HAP-1 (cell line): ENCODE measurements around the gene MAGI2.
"Not testable (repeated sequence)": the region's sequence is repeated elsewhere in the genome, so short reads cannot be mapped to it uniquely, and the experiment has no call there.

ENCODE experiments used
- DNase-seq, 2 experiments: peaks; one replicate each; pipeline ENCODE4 v3.0.0-alpha.2; 2016 to 2020; ENCODE audit warnings: low spot score in 2 of 2
- H3K27me3 ChIP-seq: fragments of 250-450 bp; sonication (Bioruptor Pico); 2 replicates; pipeline ENCODE4 v1.5.1; 2020; ENCODE audit warnings: low read depth, mild to moderate bottlenecking, moderate library complexity
- H3K36me3 ChIP-seq: fragments of 250-450 bp; sonication (Bioruptor Pico); replicated peaks from 2 replicates; pipeline ENCODE4 v1.5.1; 2020; ENCODE audit warnings: mild to moderate bottlenecking
- H3K4me1 ChIP-seq: fragments of 250-450 bp; sonication (Bioruptor Pico); 2 replicates; pipeline ENCODE4 v1.5.1; 2020; ENCODE audit warnings: mild to moderate bottlenecking
- H3K4me3 ChIP-seq: fragments of 250-450 bp; sonication (Bioruptor Pico); 2 replicates; pipeline ENCODE4 v1.5.1; 2020; ENCODE audit warnings: mild to moderate bottlenecking, moderate library complexity
- H3K9me3 ChIP-seq: fragments of 250-450 bp; sonication (Bioruptor Pico); 2 replicates; pipeline ENCODE4 v1.5.1; 2020; ENCODE audit warnings: mild to moderate bottlenecking, moderate library complexity
- in situ Hi-C: fragments of 300-500 bp; cut with MboI; formaldehyde crosslinking; loops from 3 replicates; pipeline ENCODE4 v1.14.3; 2020; ENCODE audit warnings: low sequenced_read_pairs, inconsistent platforms, mixed read lengths

Gene MAGI2

GRCh38 chr7:78542541-78542940 lies 910.9 kb downstream of the MAGI2 start:
- H3K4me3 ChIP-seq: no peak overlapping the region
- H3K4me1 ChIP-seq: no peaks in the 10 kb centered on the region
- no peaks in the 10 kb centered on the region for H3K36me3 ChIP-seq
- H3K27me3 ChIP-seq: no peaks in the 10 kb centered on the region
- in situ Hi-C loops: no loop called here
- DNase-seq: no peak
- H3K9me3 ChIP-seq: no peaks in the 10 kb centered on the region; the same call in 1 of the 2 replicates

- Histone ChIP-seq H3K4me3 (no peak overlapping the region), H3K27me3 (no peaks in the 10 kb centered on the region), H3K36me3 (no peaks in the 10 kb centered on the region), H3K9me3 (no peaks in the 10 kb centered on the region; the same call in 1 of the 2 replicates), H3K4me1 (no peaks in the 10 kb centered on the region)
- in situ Hi-C loops: no loop called here
- DNase-seq: no peak
These were observed 913.6 kb downstream of the MAGI2 start for GRCh38 chr7:78539825-78540224.

DNA sequence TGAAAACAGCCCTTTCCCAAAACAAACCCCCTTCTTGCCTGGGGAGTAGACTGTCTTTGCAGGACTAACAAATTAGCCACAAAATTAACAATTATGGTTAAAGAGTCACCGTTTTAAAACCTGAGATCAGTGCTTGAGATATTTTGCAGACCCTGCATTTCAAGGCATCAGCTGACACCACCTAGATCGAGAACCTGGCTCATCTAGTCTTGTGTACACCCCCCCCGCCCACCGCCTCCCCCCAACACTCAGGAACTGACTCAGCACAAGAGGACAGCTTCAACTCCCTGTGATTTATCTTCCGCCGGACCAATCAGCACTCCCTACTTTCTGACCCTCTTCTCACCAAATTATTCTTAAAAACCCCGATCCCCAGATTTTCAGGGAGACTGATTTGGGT lies 917.8 kb downstream of the MAGI2 start:
- Histone ChIP-seq H3K9me3 (no peaks in the 10 kb centered on the region; the same call in 1 of the 2 replicates), H3K4me3 (no peak overlapping the region), H3K36me3 (no peaks in the 10 kb centered on the region), H3K4me1 (no peaks in the 10 kb centered on the region), H3K27me3 (no peaks in the 10 kb centered on the region)
- DNase-seq: no peak
- in situ Hi-C loops: no loop called here

GRCh38 chr7:78530351-78530750 lies 923.1 kb downstream of the MAGI2 start:
- no peak for DNase-seq
- Histone ChIP-seq H3K36me3 (no peaks in the 10 kb centered on the region), H3K9me3 (no peaks in the 10 kb centered on the region), H3K4me3 (no peak overlapping the region), H3K27me3 (no peaks in the 10 kb centered on the region), H3K4me1 (no peaks in the 10 kb centered on the region)
- in situ Hi-C loops: no loop called here

GRCh38 chr7:78529392-78529791 lies 924.1 kb downstream of the MAGI2 start:
- Histone ChIP-seq H3K4me1 (no peaks in the 10 kb centered on the region), H3K9me3 (no peaks in the 10 kb centered on the region), H3K4me3 (no peak overlapping the region), H3K36me3 (no peaks in the 10 kb centered on the region), H3K27me3 (no peaks in the 10 kb centered on the region)
- DNase-seq: no peak
- in situ Hi-C loops: no loop called here

DNA sequence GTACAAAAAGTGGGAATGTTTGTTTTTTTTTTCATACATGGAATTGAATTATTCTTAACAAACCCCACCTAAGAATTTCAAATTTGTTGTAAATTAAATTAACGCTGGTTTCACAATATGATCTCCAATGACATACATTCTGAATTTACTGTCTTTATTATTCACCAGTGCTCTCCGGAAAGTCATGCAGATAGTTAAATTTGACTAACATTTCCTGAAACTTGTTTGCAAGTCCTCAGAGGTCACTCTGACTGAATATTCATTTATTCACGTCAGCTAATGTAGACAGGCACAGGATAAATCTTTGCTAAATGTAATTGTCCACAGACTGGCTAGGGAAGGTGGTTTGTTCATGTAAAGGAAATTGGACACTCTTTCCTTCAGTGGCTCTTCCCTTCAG lies 924.5 kb downstream of the MAGI2 start:
- no peaks in the 10 kb centered on the region for H3K9me3 ChIP-seq
- no peak for DNase-seq

DNA sequence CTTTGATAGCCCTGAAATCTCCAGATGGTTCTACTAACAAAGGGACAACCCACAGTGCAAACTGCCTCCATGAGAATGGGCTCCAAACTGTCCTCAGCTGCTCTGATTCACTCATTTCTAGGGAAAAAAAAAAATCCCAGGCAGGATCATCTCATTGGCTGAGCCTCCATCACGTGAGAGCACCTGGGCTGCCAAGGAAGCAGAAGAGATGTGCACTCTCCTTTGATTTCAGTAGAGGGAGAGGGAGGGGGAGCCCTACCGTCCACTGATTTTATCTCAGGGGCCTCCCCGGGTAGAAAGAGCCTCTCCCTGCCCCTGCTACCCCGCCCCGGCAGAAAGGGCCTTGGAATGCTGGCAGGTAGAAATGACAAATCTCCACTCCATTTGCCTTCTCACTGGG lies 929.5 kb downstream of the MAGI2 start:
- Histone ChIP-seq H3K27me3 (no peaks in the 10 kb centered on the region), H3K36me3 (no peaks in the 10 kb centered on the region), H3K4me1 (no peaks in the 10 kb centered on the region), H3K9me3 (no peaks in the 10 kb centered on the region), H3K4me3 (no peak overlapping the region)
- no peak for DNase-seq
- in situ Hi-C loops: no loop called here

More for the DNA sequence above, 924.5 kb downstream of the MAGI2 start:
- Histone ChIP-seq H3K36me3 (no peaks in the 10 kb centered on the region), H3K4me3 (no peak overlapping the region), H3K27me3 (no peaks in the 10 kb centered on the region), H3K4me1 (no peaks in the 10 kb centered on the region)
- in situ Hi-C loops: no loop called here

DNA sequence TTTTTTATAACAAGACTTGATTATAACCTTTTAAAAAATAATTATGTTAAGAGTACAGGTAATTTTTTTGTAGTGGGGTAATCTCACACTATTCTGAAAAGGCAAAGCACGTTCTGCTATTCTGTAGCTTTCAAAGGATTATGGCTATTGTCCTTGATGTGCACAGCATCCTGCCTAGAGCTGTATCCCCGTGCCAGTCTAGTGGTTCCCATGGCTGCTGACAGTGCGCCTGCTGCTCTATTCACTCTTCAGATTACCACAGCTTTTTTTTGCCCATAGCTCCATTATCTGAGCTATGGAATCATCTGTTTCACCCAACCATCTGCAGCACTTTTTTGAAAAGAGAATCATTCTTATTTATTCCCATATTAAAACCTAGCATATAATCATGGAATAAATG lies 931.5 kb downstream of the MAGI2 start:
- Histone ChIP-seq H3K36me3 (no peaks in the 10 kb centered on the region), H3K27me3 (no peaks in the 10 kb centered on the region), H3K4me3 (no peak overlapping the region), H3K4me1 (no peaks in the 10 kb centered on the region), H3K9me3 (no peaks in the 10 kb centered on the region)
- in situ Hi-C loops: no loop called here
- DNase-seq: no peak

- in situ Hi-C loops: no loop called here
- DNase-seq: no peak
- no peaks in the 10 kb centered on the region for H3K36me3 ChIP-seq
- no peaks in the 10 kb centered on the region for H3K27me3 ChIP-seq
- H3K4me3 ChIP-seq: no peak overlapping the region
- H3K4me1 ChIP-seq: no peaks in the 10 kb centered on the region
- H3K9me3 ChIP-seq: no peaks in the 10 kb centered on the region
These were observed 937.0 kb downstream of the MAGI2 start for GRCh38 chr7:78516450-78516849.

- no peak overlapping the region for H3K4me3 ChIP-seq
- no peak for DNase-seq
- no peaks in the 10 kb centered on the region for H3K27me3 ChIP-seq
- no peaks in the 10 kb centered on the region for H3K4me1 ChIP-seq
- no peaks in the 10 kb centered on the region for H3K36me3 ChIP-seq
- in situ Hi-C loops: no loop called here
- no peaks in the 10 kb centered on the region for H3K9me3 ChIP-seq
These were observed 938.8 kb downstream of the MAGI2 start for GRCh38 chr7:78514634-78515033.

DNA sequence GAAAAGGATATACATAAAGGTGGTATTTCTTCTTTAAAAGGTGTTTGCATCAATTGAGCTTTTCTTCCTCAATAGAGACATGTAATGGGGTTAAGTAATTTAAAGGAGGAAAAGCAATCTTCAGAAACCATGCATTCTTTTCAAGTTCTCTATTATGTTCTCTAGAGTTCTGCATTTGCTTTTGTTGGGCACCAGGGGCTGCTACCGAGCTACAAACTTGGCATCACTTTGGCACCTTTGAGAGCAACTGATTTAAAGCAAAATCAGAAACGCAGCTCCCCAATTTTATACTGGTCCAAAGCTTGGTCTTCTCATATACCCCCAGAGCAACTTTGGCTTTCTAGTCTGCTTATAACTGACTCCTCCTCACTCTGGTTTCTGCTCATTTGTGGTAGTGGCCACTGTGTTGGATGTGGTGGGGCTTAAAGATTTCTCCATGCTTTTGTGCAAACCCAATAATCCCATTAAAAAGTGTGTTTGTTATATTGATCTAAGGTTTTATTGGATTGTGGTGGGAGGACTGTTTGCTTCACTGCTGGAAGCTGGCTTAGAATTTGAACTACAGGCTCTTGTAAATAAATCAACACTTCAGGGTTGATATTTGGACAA lies 942.8 kb downstream of the MAGI2 start:
- no peaks in the 10 kb centered on the region for H3K9me3 ChIP-seq
- DNase-seq: peak; percentile 54 to 59
- H3K4me1 ChIP-seq: no peaks in the 10 kb centered on the region
- no peaks in the 10 kb centered on the region for H3K36me3 ChIP-seq
- in situ Hi-C loops: no loop called here
- no peaks in the 10 kb centered on the region for H3K27me3 ChIP-seq
- H3K4me3 ChIP-seq: no peak overlapping the region

GRCh38 chr7:78503301-78503700 lies 950.2 kb downstream of the MAGI2 start:
- in situ Hi-C loops: not testable (repeated sequence)

GRCh38 chr7:78501064-78501463 lies 952.4 kb downstream of the MAGI2 start:
- DNase-seq: no peak
- Histone ChIP-seq H3K27me3 (no peaks in the 10 kb centered on the region), H3K4me1 (peaks cover 12% of the 10 kb centered on the region), H3K36me3 (no peaks in the 10 kb centered on the region), H3K9me3 (no peaks in the 10 kb centered on the region), H3K4me3 (no peak overlapping the region)
- in situ Hi-C loops: no loop called here

More at GRCh38 chr7:78503301-78503700, 950.2 kb downstream of the MAGI2 start:
- not testable (repeated sequence) for H3K36me3 ChIP-seq, H3K9me3 ChIP-seq, H3K4me1 ChIP-seq, H3K27me3 ChIP-seq, H3K4me3 ChIP-seq, DNase-seq

GRCh38 chr7:78499971-78500370 lies 953.5 kb downstream of the MAGI2 start:
- Histone ChIP-seq H3K36me3 (no peaks in the 10 kb centered on the region), H3K27me3 (no peaks in the 10 kb centered on the region), H3K4me3 (no peak overlapping the region), H3K9me3 (no peaks in the 10 kb centered on the region), H3K4me1 (peaks cover 13% of the 10 kb centered on the region)
- no peak for DNase-seq
- in situ Hi-C loops: no loop called here

- in situ Hi-C loops: no loop called here
These were observed 954.2 kb downstream of the MAGI2 start for GRCh38 chr7:78499283-78499682.

More at GRCh38 chr7:78499283-78499682, 954.2 kb downstream of the MAGI2 start:
- H3K36me3 ChIP-seq: no peaks in the 10 kb centered on the region
- peaks cover 13% of the 10 kb centered on the region for H3K4me1 ChIP-seq
- no peak overlapping the region for H3K4me3 ChIP-seq
- no peak for DNase-seq
- no peaks in the 10 kb centered on the region for H3K27me3 ChIP-seq
- no peaks in the 10 kb centered on the region for H3K9me3 ChIP-seq
